HG03025 (cell line): Measurements from ENCODE around the gene POLR1A.
"Not testable (repeated sequence)": the region's sequence is repeated elsewhere in the genome, so short reads cannot be mapped to it uniquely, and the experiment has no call there.

Experiments
- ATAC-seq: cut with Tn5 transposase; IDR thresholded peaks from one replicate; pipeline ENCODE4 v1.9.1; 2021; ENCODE audit warnings: mild to moderate bottlenecking, moderate library complexity; ENCODE audit not compliant: unreplicated experiment, low FRiP score

POLR1A gene

DNA sequence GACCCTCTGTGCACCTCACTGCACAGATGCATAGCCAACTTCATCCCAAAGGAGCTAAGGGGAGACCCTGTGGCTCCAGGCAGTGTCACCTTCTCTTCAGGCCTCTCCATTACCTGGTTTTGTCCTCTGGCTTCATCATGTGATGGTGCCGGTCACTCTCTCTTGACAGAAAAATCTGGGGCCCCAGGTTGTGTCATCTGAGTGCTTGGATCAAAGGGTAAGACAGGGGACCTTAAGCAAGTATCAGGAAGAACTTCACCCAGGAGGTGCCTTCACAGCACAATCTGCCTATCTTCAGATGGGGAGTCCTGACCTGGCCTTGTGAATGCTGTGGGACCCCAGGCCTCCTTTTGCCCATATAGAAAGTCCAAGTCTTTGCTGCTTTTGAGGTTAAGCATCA lies 104.4 kb downstream of the POLR1A start:
- no peak for ATAC-seq

DNA sequence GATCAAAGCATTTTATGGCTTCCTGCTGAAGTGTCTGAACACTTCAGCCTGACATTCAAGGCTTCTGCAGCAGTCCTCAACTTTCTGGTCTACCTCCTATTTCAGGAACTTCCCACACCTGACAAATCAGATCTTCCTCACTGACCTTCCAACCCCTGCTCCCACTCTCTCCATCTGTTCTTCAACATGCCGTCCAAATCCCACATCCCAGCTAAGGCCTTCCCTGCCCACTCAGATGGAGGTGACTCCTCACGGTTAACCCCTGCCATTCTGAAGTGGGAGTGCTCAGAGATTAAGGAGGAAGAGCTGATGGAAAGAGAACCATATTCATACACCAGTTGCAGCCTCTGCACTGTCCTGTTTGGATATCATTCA lies 104.8 kb downstream of the POLR1A start:
- no peak for ATAC-seq

DNA sequence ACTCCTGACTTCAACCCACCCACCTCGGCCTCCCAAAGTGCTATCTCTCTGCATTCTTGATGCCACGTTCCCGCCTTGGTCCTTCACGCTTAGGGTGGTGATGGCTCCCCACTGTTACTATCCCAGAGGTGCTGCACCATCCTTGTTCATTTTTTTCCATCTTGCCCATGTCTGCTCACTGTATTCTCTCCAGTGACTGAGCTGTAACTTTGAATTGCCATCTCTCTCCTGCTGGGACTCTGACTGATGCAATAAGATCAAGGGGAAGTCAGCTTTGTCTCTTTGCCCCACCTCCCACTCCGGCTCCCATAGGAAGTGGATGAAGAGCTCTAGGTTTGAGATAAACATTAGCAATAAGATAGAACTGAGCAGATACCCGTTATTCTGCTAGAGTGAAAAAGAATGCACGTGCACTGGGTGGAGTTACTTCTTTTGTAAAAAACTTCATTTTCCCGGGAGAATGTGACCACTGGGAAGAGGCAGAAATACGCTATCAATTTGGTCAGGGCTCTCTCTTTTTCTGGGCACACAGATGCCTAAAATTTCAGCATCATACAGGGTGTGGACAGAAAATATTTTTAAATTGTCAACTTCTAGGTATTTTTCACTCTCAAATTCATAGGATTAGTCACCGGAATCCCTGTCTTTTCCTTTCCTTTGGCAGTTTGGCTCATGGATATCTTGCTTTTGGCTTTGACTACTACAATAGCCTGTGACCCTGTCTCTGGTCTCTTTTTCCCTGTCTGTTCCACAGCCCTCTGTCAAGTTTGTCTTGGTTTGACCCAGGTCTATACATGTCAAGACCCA lies 105.4 kb downstream of the POLR1A start:
- ATAC-seq: no peak

DNA sequence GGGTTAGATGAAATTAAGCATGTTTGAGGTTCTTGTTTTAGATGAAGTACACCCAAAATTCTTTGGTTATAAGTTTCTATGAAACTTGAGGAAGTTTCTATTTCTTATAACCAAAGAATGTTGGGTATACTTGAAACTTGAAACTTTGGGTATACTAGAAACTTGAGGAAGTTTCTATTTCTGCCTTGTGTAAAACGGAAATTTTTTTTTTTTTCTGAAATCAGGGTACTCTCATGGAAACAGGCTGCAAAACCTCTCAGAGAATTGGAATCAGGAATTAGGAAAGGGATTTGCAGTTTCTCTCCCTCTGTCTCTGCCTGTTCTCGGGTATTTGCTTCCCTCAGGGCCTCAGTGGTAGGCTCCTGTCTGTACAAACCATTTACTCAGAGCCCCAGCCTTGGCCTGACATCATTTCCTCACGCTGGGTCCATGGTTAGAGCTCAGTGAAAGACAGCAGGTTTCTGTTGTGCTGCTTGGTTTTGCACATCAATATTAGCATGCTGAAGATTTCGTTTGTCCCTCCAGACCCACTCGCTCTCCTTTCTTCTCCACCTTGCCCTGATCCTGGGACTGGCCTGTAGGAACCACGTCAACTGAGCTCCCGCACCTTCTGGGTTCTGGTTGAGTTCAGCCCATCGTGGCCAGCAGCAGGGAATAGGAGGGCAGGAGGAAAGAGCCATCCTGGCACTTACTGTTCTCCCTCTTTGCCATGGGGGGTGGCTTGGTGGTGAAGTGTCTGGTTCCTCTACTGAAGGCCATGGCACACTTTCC lies 106.4 kb downstream of the POLR1A start:
- peak; percentile 77 for ATAC-seq

DNA sequence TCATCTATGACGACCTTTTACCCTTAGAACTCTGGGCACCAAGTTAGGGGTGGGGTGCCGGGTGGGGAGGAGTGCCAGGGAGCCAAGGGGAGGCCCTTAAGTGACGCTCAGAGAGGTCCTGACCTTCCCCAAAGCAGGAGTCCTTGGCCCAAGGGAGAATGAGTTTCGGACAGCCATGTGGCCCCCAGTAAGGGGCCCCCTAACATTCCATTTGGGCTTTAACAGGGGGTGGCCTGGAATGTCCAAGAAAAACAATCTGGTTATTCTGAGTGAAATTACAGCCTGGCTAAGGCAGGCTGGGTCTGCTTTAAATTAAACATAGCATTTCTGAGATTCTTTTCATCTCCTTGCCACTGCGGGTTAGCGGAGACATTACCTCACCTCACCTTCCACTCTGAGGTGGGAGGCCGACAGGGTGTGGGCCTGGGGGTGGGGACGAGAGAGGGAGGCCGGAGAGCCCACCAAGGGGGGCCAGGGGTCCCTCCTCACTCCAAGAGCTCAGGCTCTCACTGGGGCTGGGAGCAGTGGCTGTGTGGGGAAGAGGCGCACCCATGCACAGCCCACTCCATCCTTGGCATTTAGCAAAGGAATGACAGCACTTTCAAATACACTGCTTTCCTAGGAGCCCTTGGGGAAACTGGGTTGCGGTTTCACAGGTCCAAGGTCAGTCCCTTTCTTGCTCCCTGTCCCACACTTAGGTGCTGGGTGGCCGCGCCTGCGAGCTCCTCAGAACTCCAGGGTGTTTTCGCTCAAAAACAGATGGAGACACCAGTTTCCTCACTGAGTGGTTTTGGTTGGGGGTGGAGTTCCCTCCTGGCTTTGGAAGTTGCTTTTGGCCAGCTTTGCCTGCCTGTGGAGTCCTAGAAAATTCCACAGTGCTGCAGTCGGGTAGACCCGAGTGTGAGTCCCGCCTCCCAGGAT lies 107.4 kb downstream of the POLR1A start:
- no peak for ATAC-seq

DNA sequence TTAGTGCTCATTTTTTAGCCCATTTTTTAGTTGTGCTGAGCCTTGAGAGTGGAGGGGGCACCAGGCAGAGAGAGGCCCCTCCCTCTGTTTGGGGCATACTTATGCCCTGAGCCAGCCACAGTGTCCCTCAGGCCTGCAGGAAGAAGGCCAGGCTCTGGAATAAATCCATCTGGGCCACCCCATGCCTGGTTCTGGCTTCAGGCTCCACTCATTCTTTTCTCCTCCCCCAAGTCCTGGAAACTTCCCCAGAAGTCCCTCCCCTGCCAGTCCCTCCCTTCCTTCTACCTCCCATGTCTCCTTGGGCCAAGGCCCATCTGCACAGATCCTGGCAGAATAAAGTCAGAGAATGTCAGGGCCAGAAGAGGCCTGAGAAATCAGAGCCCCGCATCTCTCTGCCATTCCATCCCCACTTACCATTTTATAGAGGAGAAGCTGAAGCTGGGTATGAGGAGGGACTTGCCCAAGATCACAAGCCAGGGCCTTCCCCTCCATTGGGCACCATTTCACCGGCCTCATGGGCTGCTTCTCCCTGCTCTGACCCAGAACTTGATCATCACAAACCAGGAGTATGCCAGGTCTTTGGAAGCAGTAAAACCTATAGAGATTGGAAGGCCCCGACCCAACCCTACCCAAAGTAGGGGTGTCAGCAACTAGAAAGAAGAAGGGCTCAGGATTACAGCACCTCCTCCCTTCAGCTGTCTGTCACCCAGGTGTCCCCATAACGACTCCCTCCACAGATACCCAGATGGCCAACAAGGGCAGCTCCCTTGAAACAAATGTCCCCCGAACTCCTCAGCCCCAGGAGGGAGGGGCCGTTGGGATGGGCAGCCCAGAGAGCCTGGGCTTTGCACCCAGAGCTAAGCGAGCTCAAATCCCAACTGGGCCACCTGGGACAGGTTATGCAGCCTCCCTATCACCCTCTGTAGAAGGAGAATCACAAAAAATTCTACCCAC lies 108.4 kb downstream of the POLR1A start:
- ATAC-seq: no peak

DNA sequence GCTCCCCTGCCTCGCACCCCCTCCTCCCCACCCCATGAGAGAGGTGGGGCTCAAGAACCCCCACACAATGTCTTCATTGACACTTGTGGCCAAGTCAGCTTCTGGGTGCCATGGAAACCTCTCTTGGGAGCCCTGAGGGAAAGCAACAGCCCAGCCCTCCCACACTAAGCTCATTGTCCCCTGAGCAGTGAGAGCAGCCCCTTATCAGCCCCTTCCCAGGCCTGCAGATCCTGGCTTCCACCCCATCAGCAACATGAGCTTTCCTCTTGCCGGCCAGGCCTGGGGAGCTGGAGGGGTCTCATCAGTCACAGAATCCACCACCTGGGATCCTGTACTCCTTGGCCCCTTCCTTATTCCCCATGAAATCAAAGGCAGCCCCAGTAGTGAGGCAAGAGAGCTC lies 109.1 kb downstream of the POLR1A start:
- ATAC-seq: no peak

DNA sequence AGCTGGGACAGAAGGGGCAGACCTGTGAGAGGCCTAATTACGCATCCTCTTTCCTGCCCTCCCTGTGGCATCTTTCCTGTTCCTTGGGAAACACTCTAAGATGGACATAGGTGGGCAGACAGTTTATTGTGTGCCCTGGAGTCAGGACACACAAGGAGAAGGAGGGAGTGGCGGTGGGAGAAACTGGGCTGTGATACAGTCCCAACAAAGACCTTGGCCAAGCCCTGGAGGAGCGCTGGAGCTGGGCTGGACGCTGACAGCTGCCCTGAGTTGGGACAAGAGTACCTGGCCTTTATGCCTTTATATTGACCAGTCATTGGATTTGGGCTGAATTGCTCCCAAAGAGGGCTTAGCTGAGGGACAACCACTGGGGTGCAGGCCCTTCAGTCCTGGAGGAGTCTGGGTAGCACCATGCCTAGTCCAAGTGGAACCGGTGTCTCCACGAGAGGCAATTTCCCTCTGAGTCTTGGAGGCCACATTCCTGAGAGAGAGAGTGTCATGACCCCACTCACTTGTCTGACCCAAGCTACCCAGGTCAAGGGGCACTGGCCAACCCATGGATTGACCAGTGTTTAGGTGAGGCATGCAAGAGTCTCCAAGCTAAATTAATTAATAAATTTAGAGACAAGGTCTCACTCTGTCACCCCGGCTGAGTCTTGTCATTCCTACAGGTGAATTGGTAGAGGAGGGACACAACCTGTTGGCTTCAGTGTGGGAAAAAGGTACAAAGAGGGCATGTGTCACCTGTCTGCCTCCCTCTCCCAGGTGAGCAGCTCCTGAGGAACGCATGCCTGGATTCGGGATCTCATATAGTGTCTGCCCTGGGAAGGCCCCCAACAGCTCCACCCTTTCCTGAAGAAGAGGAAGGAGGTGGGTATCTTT lies 109.8 kb downstream of the POLR1A start:
- no peak for ATAC-seq

DNA sequence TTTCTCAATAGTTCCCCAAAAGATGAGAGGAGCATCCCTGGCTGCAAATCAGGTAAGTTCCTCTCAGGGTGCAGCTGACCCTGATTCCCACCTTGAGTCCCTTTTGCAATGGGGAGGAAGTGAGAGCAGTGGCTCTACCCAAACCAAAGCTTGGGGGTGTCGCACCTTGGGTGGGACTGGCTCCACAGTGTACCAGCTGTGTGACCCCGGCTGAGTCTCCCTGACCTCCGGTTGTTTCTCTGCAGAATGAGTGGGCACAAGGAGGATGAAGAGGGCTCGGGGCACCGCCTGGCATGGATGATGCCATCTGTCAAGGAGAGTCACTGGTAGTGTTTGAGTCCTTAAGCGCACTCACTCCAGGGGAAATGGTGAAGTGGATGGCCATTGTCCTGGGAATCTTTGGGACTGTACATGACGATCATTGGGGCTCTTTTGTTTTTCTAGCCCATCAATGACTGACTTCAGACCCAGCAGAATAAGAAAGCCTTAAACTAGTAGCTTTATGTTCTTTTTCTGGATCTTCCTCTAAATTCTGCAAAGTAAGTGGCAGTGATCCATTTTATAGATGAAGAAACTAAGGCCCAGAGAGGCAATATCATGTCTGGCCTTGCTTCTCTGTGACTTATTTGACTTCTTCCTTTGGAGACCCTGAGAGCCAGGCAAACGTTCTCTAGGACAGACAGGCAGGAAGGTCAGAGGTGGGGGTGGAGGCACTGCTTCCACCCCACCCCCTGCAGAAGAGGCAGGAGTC lies 110.6 kb downstream of the POLR1A start:
- no peak for ATAC-seq

DNA sequence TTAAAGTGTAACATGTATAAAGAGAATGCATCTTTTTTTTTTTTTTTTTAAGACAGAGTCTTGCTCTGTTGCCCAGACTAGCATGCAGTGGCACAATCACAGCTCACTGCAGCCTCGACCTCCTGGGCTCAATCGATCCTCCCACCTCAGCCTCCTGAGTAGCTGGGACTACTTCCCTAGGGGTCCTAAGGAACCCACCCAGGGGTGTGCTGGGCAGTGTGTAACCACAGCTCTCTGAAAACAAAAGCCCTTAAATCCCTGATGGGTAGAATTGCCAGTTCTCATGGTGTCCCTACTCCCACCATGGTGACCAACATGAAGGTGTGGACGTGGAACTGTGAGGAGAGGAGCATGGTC lies 111.3 kb downstream of the POLR1A start:
- ATAC-seq: no peak

DNA sequence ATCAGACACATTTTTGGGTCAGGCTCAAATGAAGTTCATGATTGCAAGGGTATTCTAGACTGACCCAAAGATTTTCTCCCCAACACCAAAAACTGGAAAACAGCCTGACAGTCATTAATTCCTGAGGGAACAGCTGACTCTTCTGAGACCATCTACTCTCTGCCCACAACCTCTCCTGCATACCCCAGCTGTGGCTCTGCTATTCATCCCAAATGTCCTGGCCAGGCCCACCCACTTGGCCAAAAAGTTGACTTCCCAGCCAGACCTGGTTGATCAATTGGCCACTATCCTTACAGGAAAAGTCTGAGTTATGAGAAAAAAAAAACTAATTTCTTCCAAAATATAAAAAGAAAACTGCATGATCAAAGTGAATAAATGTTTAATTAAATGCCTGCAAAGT lies 113.1 kb downstream of the POLR1A start:
- ATAC-seq: no peak

DNA sequence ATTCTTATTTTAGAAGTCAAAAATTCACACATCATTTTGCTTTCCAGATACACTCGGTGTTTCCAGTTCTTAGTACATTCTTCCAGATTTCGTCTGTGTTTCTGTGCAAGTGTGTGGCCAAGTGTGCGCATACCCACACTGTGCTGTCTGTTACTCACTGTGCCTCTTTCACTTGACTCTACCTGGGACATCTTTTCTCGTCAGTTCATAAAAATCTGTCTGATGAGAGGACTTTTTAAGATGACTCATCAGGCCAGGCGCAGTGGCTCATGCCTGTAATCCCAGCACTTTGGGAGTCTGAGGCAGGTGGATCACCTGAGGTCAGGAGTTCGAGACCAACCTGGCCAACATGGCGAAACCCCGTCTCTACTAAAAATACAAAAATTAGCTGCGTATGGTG lies 113.6 kb downstream of the POLR1A start:
- ATAC-seq: not testable (repeated sequence)

DNA sequence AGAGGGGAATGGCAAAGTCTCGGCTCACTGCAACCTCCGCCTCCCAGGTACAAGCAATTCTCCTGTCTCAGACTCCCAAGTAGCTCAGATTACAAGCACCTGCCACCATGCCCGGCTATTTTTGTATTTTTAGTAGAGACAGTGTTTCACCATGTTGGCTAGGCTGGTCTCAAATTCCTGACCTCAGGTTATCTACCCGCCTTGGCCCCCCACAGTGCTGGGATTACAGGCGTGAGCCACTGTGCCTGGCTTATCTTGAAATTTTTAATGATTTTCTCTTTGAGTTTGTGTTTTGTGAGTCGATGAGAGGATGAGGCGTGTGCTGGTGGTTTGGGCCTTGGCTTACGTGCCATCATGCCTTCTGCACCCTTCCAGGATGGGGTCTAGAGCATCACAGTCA lies 115.6 kb downstream of the POLR1A start:
- ATAC-seq: no peak

DNA sequence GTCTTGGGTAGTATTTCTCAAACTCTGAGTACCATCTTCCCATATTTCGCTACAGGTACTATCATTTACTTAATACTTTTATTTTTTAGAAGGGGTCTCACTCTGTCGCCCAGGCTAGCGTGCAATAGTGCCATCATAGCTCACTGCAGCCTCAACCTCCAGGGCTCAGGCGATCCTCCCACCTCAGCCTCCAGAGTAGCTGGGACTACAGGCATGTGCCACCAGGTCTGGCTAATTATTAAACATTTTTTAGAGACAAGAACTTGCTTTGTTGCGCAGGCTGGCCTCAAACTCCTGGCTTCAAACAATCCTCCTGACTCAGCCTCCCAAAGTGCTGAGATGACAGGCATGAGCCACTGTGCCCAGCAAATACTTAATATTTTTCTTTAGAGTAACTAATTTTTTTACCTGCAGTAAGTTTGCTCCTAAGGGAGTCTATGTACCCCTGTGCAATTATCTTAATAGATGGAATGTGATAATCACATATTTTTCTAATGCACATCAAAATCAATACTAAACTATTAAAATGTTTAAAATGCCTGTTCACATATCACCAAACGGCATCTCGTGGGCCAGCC lies 116.3 kb downstream of the POLR1A start:
- no peak for ATAC-seq

DNA sequence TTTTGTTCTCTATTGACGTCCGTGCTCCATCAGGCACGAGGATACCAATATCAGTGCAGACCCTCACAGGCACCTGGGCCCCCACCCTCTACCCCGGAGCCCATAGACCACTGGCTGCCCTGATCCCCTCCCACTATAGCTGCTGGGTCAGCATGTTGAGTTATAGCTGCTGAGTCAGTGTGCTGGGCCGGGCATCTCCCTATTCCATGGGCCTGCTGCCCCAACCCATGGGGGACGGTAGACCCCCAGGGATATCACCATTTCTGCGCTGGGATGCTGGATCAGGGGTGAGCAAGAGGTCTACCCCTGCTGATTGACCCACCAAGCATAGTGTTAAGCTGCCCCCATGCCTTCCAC lies 116.8 kb downstream of the POLR1A start:
- ATAC-seq: no peak

DNA sequence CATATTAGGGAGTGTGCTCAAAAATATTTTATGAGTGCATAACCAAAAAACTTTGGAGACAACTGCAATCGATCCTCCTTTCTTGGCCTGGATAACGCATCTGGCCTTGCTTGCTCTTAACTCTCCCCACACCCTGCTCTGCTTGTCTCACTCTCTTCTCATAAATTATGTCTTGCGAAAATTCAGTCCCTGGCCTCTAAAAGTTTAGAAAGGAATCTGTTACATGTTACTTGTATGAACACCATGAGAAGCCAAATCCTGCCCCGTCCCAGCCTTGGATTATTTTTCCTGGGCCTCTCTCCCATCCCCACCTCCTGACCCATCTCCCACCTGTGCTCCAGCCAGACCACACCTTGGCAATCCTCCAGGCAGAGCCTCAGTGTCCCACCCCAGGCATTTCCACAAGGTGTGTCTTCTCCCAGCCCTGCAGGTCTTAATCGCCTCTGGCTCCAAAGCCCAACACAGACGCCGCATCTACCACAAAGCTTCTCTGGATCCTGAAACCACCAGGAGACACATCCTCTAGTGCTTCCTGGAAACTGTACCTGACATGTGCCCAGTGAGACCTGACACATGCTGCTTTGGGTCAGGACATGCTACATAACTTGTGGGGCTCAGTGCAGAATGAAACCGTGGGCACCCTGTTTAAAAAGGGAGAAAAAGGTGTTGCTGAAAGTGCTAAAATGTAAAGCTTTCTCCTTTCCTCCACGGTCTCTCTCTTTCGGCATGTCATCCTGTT lies 117.3 kb downstream of the POLR1A start:
- no peak for ATAC-seq
